Stimulated activated CD8-positive, alpha-beta memory T cell treated with anti-CD3 and anti-CD28 coated beads, Interleukin-7, amount 100 ng/mL, for 48 hours (primary cell): Measurements from ENCODE around the gene GPATCH2.
"Not testable (repeated sequence)": the region's sequence is repeated elsewhere in the genome, so short reads cannot be mapped to it uniquely, and the experiment has no call there.

Experiments used
- DNase-seq, 2 donors: peaks; one replicate each; pipeline ENCODE4 v3.0.0-alpha.2; 2020; ENCODE audit warnings: low read depth in 1 of 2; ENCODE audit errors: extremely low read depth in 1 of 2

GPATCH2 gene

GRCh38 chr1:217527151-217527550 is 103.7 kb downstream of the GPATCH2 start:
- DNase-seq = no peak

GRCh38 chr1:217526636-217527035 is 104.3 kb downstream of the GPATCH2 start:
- DNase-seq = no peak

GRCh38 chr1:217525773-217526490 is 105.0 kb downstream of the GPATCH2 start:
- no peak for DNase-seq

- DNase-seq = no peak
Observed at GRCh38 chr1:217524787-217525520, 105.9 kb downstream of the GPATCH2 start.

GRCh38 chr1:217523921-217524320 is 107.0 kb downstream of the GPATCH2 start:
- not testable (repeated sequence) for DNase-seq

GRCh38 chr1:217522277-217522676 is 108.6 kb downstream of the GPATCH2 start:
- no peak for DNase-seq

GRCh38 chr1:217521317-217521716 is 109.6 kb downstream of the GPATCH2 start:
- DNase-seq = no peak

- no peak for DNase-seq
Observed at GRCh38 chr1:217506878-217507277, 124.0 kb downstream of the GPATCH2 start.

GRCh38 chr1:217498209-217498608 is 132.7 kb downstream of the GPATCH2 start:
- DNase-seq = no peak

- no peak for DNase-seq
Observed at GRCh38 chr1:217495249-217495648, 135.6 kb downstream of the GPATCH2 start.

- DNase-seq = no peak
Observed at GRCh38 chr1:217494767-217495166, 136.1 kb downstream of the GPATCH2 start.

- DNase-seq = no peak
Observed at GRCh38 chr1:217493290-217493689, 137.6 kb downstream of the GPATCH2 start.

- DNase-seq = no peak
Observed at GRCh38 chr1:217484871-217485270, 146.0 kb downstream of the GPATCH2 start.

GRCh38 chr1:217482356-217483102 is 148.4 kb downstream of the GPATCH2 start:
- peak; percentile 15 to 67 for DNase-seq

GRCh38 chr1:217478450-217478849 is 152.4 kb downstream of the GPATCH2 start:
- no peak for DNase-seq

GRCh38 chr1:217472915-217473314 is 158.0 kb downstream of the GPATCH2 start:
- DNase-seq = no peak

- no peak for DNase-seq
Observed at GRCh38 chr1:217471403-217471802, 159.5 kb downstream of the GPATCH2 start.

GRCh38 chr1:217469983-217470382 is 160.9 kb downstream of the GPATCH2 start:
- DNase-seq = no peak

- DNase-seq = no peak
Observed at GRCh38 chr1:217465102-217465501, 165.8 kb downstream of the GPATCH2 start.

GRCh38 chr1:217462666-217463065 is 168.2 kb downstream of the GPATCH2 start:
- DNase-seq = no peak

GRCh38 chr1:217462159-217462558 is 168.7 kb downstream of the GPATCH2 start:
- no peak for DNase-seq

- DNase-seq = no peak
Observed at GRCh38 chr1:217457016-217457415, 173.9 kb downstream of the GPATCH2 start.
